Neural cell (in vitro differentiated cells): ENCODE data around the gene CNN1. TPM values are rescaled to one million over a fixed set of nuclear protein-coding genes. Genes with fewer than 3 reads are reported as not detected.

Source experiments
- H2AFZ ChIP-seq: fragments of 200-600, 300-800 bp; sonication (generic), shearing (Covaris generic); 2 replicates; pipeline ENCODE4 v1.6.0; 2014; ENCODE audit warnings: low read depth, mild to moderate bottlenecking, antibody characterized with exemption, low read length, moderate library complexity
- H3F3A ChIP-seq: fragments of 200-600 bp; shearing (Covaris generic); 2 replicates; pipeline ENCODE4 v1.6.1; 2016; ENCODE audit warnings: mild to moderate bottlenecking, moderate library complexity, mixed read lengths, antibody characterized with exemption, low read length; ENCODE audit not compliant: insufficient read depth, poor library complexity, severe bottlenecking
- H3K27ac ChIP-seq: fragments of 200-600, 300-800 bp; sonication (generic), shearing (Covaris generic); 2 replicates; pipeline ENCODE4 v1.5.1; 2014; ENCODE audit warnings: mild to moderate bottlenecking, low read length, moderate library complexity
- H3K27me3 ChIP-seq: fragments of 300-800, 200-600 bp; sonication (generic), shearing (Covaris generic); 2 replicates; pipeline ENCODE4 v1.6.0; 2014; ENCODE audit warnings: mild to moderate bottlenecking, low read depth, low read length, moderate library complexity; ENCODE audit not compliant: insufficient read depth
- H3K36me3 ChIP-seq: fragments of 300-800, 200-600 bp; sonication (generic), shearing (Covaris generic); 2 replicates; pipeline ENCODE4 v1.5.1; 2014; ENCODE audit warnings: mild to moderate bottlenecking, antibody characterized with exemption, low read length, moderate library complexity; ENCODE audit not compliant: insufficient read depth
- H3K4me2 ChIP-seq: fragments of 300-800, 200-600 bp; sonication (generic), shearing (Covaris generic); 2 replicates; pipeline ENCODE4 v1.6.0; 2014; ENCODE audit warnings: mild to moderate bottlenecking, low read length
- H3K4me3 ChIP-seq: fragments of 300-800, 200-600 bp; sonication (generic), shearing (Covaris generic); 2 replicates; pipeline ENCODE4 v1.5.1; 2014; ENCODE audit warnings: mild to moderate bottlenecking, low read length, moderate library complexity
- H3K79me2 ChIP-seq: fragments of 200-600 bp; shearing (Covaris generic); replicated peaks from 2 replicates; pipeline ENCODE4 v1.6.0; 2014; ENCODE audit warnings: mild to moderate bottlenecking, low read length, moderate library complexity; ENCODE audit not compliant: insufficient read depth
- H3K9ac ChIP-seq: fragments of 300-800, 200-600 bp; sonication (generic), shearing (Covaris generic); 2 replicates; pipeline ENCODE4 v1.6.1; 2016; ENCODE audit warnings: mild to moderate bottlenecking, low read length, mixed read lengths
- H3K9me2 ChIP-seq: fragments of 200-600 bp; shearing (Covaris generic); 2 replicates; pipeline ENCODE4 v1.6.1; 2016; ENCODE audit warnings: mild to moderate bottlenecking, low read length, mixed read lengths; ENCODE audit not compliant: insufficient read depth
- H3K9me3 ChIP-seq: fragments of 200-600, 300-800 bp; sonication (generic), shearing (Covaris generic); 2 replicates; pipeline ENCODE4 v1.6.1; 2016; ENCODE audit warnings: mild to moderate bottlenecking, mixed run types, low read length, moderate library complexity, mixed read lengths
- H4K20me1 ChIP-seq: fragments of 200-600 bp; shearing (Covaris generic); 2 replicates; pipeline ENCODE4 v1.6.1; 2016; ENCODE audit warnings: mild to moderate bottlenecking, mixed run types; ENCODE audit not compliant: insufficient read depth
- CTCF ChIP-seq: fragments of 450-650 bp; IDR thresholded peaks from 2 replicates; pipeline ENCODE4 v1.5.1; 2014; ENCODE audit warnings: antibody characterized with exemption, mild to moderate bottlenecking, moderate library complexity; ENCODE audit not compliant: poor library complexity, severe bottlenecking
- EP300 ChIP-seq: fragments of 450-650 bp; conservative IDR thresholded peaks from 2 replicates; pipeline ENCODE4 v1.6.1; 2014; ENCODE audit warnings: antibody characterized with exemption, mild to moderate bottlenecking, moderate library complexity; ENCODE audit not compliant: poor library complexity, severe bottlenecking
- EZH2 ChIP-seq: fragments of 200-600, 300-800 bp; shearing (Covaris generic), sonication (generic); IDR thresholded peaks from 2 replicates; pipeline ENCODE4 v1.6.1; 2014; ENCODE audit warnings: antibody characterized with exemption, low read length, borderline replicate concordance, mild to moderate bottlenecking; ENCODE audit not compliant: insufficient read depth, poor library complexity, severe bottlenecking
- MXI1 ChIP-seq: fragments of 450-650 bp; conservative IDR thresholded peaks from 2 replicates; pipeline ENCODE4 v1.6.1; 2014; ENCODE audit warnings: antibody characterized with exemption, mild to moderate bottlenecking; ENCODE audit not compliant: poor library complexity, severe bottlenecking
- POLR2AphosphoS5 ChIP-seq: IDR thresholded peaks from 2 replicates; pipeline ENCODE4 v1.6.1; 2012
- RAD21 ChIP-seq: fragments of 450-650 bp; conservative IDR thresholded peaks from 2 replicates; pipeline ENCODE4 v1.6.1; 2014; ENCODE audit warnings: antibody characterized with exemption, mild to moderate bottlenecking, moderate library complexity
- REST ChIP-seq: IDR thresholded peaks from 2 replicates; pipeline ENCODE4 v1.6.1; 2012; ENCODE audit warnings: borderline replicate concordance
- SMC3 ChIP-seq: fragments of 450-650 bp; conservative IDR thresholded peaks from 2 replicates; pipeline ENCODE4 v1.6.1; 2014; ENCODE audit warnings: antibody characterized with exemption, mild to moderate bottlenecking, moderate library complexity; ENCODE audit not compliant: poor library complexity
- TAF1 ChIP-seq: IDR thresholded peaks from 2 replicates; pipeline ENCODE4 v1.6.1; 2012; ENCODE audit warnings: low read depth
- polyA minus RNA-seq: library from RNA; depleted of rRNA, polyadenylated mRNA; stranded (reverse); fragments of >200 nt; gene quantifications from 2 replicates; pipeline ENCODE4 v1.2.3, GENCODE V29; 2014
- polyA plus RNA-seq: library from polyadenylated mRNA; depleted of rRNA; stranded (reverse); fragments of >200 nt; gene quantifications from 2 replicates; pipeline ENCODE4 v1.2.3, GENCODE V29; 2014

Gene CNN1
- polyA plus RNA-seq, result 0.18 TPM in 1 of 2 replicates, not detected in the other
- not detected in 2 replicates for polyA minus RNA-seq

- H3K27ac ChIP-seq, result no peak within 1 kb of the TSS
- H2AFZ ChIP-seq, result no peak within 1 kb of the TSS
- H3K79me2 ChIP-seq, result no peaks in the 10 kb centered on the region
- no peaks in the 10 kb centered on the region for H3K9me2 ChIP-seq
- H3K9ac ChIP-seq, result no peak within 1 kb of the TSS
- H3K27me3 ChIP-seq, result no peaks in the 10 kb centered on the region
- H3K9me3 ChIP-seq, result no peaks in the 10 kb centered on the region
- H3F3A ChIP-seq, result no peaks in the 10 kb centered on the region
- no peaks in the 10 kb centered on the region for H4K20me1 ChIP-seq
- no peaks in the 10 kb centered on the region for H3K36me3 ChIP-seq
- TF ChIP-seq MXI1 (no peak), CTCF (no peak), EP300 (no peak), POLR2AphosphoS5 (no peak), RAD21 (no peak)
- no peak within 1 kb of the TSS for H3K4me3 ChIP-seq
- H3K4me2 ChIP-seq, result no peak within 1 kb of the TSS
These were observed at the start of gene CNN1 for GRCh38 chr19:11538232-11539036. Gene CNN1, plus strand, starts transcription at chr19:11538851. Its CDS starts 77 bp downstream, at chr19:11538928.

GRCh38 chr19:11489378-11489777 lies 49.3 kb upstream of the CNN1 start:
- Histone ChIP-seq H3K4me2 (no peak overlapping the region), H3K79me2 (no peaks in the 10 kb centered on the region), H3F3A (no peaks in the 10 kb centered on the region), H3K27me3 (no peaks in the 10 kb centered on the region), H3K9me2 (no peaks in the 10 kb centered on the region), H4K20me1 (no peaks in the 10 kb centered on the region), H3K9ac (no peak overlapping the region), H3K9me3 (no peaks in the 10 kb centered on the region), H3K36me3 (no peaks in the 10 kb centered on the region), H2AFZ (no peak overlapping the region), H3K4me3 (no peak overlapping the region), H3K27ac (no peak overlapping the region)
- TF ChIP-seq SMC3 (no peak), TAF1 (no peak), CTCF (no peak), MXI1 (no peak), RAD21 (no peak)

- Histone ChIP-seq H3K9ac (no peak overlapping the region), H3K27me3 (no peaks in the 10 kb centered on the region), H3K9me3 (no peaks in the 10 kb centered on the region), H3K9me2 (no peaks in the 10 kb centered on the region), H3F3A (no peaks in the 10 kb centered on the region), H3K4me2 (no peak overlapping the region), H2AFZ (no peak overlapping the region), H3K36me3 (no peaks in the 10 kb centered on the region), H4K20me1 (no peaks in the 10 kb centered on the region), H3K79me2 (no peaks in the 10 kb centered on the region), H3K4me3 (no peak overlapping the region), H3K27ac (no peak overlapping the region)
- no peak for TF ChIP-seq TAF1
- TF ChIP-seq MXI1, result no peak
- no peak for TF ChIP-seq CTCF
- no peak for TF ChIP-seq REST
- no peak for TF ChIP-seq SMC3
- no peak for TF ChIP-seq EP300
- no peak for TF ChIP-seq RAD21
- TF ChIP-seq EZH2, result no peak
- TF ChIP-seq POLR2AphosphoS5, result no peak
These were observed 43.9 kb upstream of the CNN1 start for GRCh38 chr19:11494634-11495285.
